ENCODE results near the gene MXRA8.

MXRA8 gene

DNA sequence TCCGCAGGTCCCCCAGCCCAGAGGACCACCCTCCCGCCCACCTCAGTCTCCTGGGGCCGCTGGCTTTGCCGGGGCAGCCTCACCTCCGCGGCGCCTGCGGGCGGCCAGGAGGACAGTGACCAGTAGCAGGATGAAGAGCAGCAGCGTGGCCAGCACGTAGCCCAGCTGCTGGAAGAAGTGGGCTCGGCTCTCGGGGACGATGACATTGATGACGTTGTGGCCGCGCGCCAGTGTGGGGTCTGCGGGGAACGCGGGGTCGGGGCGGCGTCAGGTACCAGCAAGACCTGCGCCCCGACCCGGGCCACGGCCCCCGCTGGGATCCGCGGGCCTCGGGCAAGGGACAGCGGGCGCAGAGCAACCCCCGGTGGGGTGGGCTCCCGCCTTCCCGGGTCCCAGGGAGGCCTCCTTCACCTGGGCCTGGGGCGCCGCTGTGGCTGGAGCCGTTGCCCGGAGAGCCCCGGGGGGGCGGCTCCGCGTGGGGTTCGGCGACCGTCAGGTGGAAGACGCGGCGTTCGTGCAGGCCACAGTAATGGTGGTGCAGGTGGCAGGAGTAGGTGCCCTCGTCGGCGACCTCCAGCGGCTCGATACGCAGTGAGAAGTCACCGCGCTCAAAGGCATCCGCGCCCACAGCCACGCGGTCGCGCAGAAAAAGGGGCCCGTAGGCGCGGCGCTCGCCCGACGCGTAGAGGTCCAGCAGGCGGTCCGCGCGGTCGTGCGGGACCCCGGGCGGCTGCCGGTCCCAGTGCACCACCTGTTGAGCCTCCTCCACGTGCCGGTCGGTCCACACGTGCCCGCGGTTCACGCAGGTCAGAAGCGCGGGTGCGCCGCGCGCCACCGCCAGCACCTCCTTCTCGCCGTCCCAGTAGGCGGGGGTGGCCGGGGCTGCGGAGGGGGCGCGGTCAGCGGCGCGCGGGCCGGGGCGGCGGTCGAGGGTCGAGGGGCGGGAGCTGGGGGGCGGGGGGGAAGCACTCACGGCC lies 3.8 kb downstream of the MXRA8 start:
- H3K4me1 ChIP-seq (ENCODE audit: control insufficient read depth, insufficient read depth, low read length), result peaks cover 29% of the 10 kb centered on the region
- peak overlapping the region; percentile 58 for H3K9ac ChIP-seq (ENCODE audit: low read length)
- no peak for DNase-seq (ENCODE audit: low read depth)
- H3K27me3 ChIP-seq (replicated peaks; ENCODE audit: control insufficient read depth, insufficient read depth, low read length), result no peaks in the 10 kb centered on the region
- peak overlapping the region; percentile 61 for H3K4me3 ChIP-seq (ENCODE audit: low read length)
- no peaks in the 10 kb centered on the region for H3K9me3 ChIP-seq (ENCODE audit: control insufficient read depth, low read length)
- H3K36me3 ChIP-seq (ENCODE audit: control insufficient read depth, insufficient read depth, low read length, severe bottlenecking), result peaks cover 26% of the 10 kb centered on the region

- H3K9me3 ChIP-seq (ENCODE audit: control insufficient read depth, low read length), result no peaks in the 10 kb centered on the region
- H3K4me3 ChIP-seq (ENCODE audit: low read length), result no peak overlapping the region
- H3K4me1 ChIP-seq (ENCODE audit: control insufficient read depth, insufficient read depth, low read length), result peaks cover 19% of the 10 kb centered on the region
- no peaks in the 10 kb centered on the region for H3K27me3 ChIP-seq (replicated peaks; ENCODE audit: control insufficient read depth, insufficient read depth, low read length)
- peaks cover 26% of the 10 kb centered on the region for H3K36me3 ChIP-seq (ENCODE audit: control insufficient read depth, insufficient read depth, low read length, severe bottlenecking)
- DNase-seq (ENCODE audit: low read depth), result no peak
- peak overlapping the region; percentile 70 for H3K9ac ChIP-seq (ENCODE audit: low read length)
Observed at GRCh38 chr1:1353389-1354151, 4.8 kb downstream of the MXRA8 start.

DNA sequence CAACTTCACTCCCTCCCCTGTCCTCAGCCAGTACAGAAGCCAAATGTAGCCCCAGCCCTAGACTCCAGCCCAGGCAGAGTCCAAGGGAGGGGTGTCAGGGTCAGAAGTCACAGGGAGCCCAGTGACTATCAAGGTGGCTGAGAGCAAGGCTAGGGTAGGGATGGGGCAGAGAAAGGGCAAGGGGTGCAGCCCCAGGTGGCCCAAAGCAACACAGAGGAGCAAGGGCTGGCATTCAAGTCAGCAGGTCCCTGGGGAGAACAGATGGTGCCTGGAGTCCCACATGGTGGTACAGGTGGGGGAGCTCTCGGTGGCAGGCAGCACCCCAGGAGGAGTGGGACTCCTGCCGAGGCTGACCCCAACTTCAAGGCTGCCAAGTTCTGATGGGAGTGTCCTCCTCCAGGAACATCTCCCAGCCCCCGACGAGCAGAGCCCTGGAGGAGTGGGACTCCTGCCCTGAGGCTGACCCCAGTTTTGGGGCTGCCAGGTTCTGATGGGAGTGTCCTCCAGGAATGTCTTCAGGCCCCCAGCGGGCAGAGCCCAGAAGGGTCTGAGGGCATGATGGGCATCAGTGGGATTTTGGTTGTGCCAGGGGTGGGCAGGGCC lies 5.5 kb downstream of the MXRA8 start:
- DNase-seq (ENCODE audit: low read depth), result no peak
- Histone ChIP-seq H3K27me3 (replicated peaks; ENCODE audit: control insufficient read depth, insufficient read depth, low read length) (no peaks in the 10 kb centered on the region), H3K9me3 (ENCODE audit: control insufficient read depth, low read length) (no peaks in the 10 kb centered on the region), H3K9ac (ENCODE audit: low read length) (peak overlapping the region; percentile 70), H3K4me1 (ENCODE audit: control insufficient read depth, insufficient read depth, low read length) (peaks cover 19% of the 10 kb centered on the region), H3K4me3 (ENCODE audit: low read length) (peak overlapping the region; percentile 28), H3K36me3 (ENCODE audit: control insufficient read depth, insufficient read depth, low read length, severe bottlenecking) (peaks cover 26% of the 10 kb centered on the region)

- peak; percentile 48 for DNase-seq (ENCODE audit: low read depth)
- H3K27me3 ChIP-seq (replicated peaks; ENCODE audit: control insufficient read depth, insufficient read depth, low read length), result no peaks in the 10 kb centered on the region
- H3K9ac ChIP-seq (ENCODE audit: low read length), result peak overlapping the region; percentile 70
- H3K4me3 ChIP-seq (ENCODE audit: low read length), result peak overlapping the region; percentile 28
- peaks cover 29% of the 10 kb centered on the region for H3K4me1 ChIP-seq (ENCODE audit: control insufficient read depth, insufficient read depth, low read length)
- no peaks in the 10 kb centered on the region for H3K9me3 ChIP-seq (ENCODE audit: control insufficient read depth, low read length)
- peaks cover 26% of the 10 kb centered on the region for H3K36me3 ChIP-seq (ENCODE audit: control insufficient read depth, insufficient read depth, low read length, severe bottlenecking)
Observed at GRCh38 chr1:1351511-1352427, 6.6 kb downstream of the MXRA8 start.

DNA sequence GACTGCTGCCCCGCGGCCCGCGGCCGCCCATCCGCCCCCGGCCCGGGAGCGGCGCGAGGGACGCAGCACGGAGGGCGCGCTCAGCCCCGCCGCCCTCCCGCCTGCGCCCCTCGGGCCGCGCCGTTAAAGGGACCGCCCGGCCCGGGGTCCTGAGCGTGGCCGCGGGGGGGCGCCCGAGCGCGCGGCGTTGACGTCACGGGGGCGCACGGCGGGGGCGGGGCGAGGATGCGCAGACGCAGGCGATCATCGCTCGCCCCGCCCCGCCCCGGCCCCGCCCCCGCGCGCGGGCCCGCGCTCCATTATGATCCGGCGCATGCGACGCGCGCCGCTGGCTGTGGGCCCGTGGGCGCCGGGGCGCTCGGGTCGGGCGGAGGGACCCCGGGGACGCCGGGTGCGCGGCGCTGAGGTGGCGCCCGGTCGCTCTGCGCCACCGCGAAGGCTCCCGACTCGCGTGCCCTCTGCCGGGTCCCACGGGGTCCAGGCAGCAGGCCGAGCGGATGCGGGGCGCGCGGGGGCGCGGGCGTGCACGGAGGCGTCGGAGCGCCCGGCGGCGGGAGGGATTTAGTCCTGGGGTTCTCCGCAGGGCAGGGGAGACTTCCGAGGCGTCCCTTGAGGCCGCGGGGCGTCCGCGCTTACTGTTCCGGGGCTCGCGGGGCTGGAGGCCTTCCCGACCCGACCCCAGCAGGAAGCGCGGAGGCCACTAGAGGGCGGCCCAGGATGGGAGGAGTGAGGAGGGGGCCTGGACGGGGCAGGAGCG lies 8.9 kb downstream of the MXRA8 start, which contains the start of gene DVL1:
TSS of gene DVL1 (minus strand) at position 163 of the 757 bp plus-strand sequence. CDS start 353 bp downstream, outside the sequence.
- H3K4me3 ChIP-seq (ENCODE audit: low read length), result peak within 1 kb of the TSS; percentile 89
- DNase-seq (ENCODE audit: low read depth), result peak; percentile 81
- no peaks in the 10 kb centered on the region for H3K27me3 ChIP-seq (replicated peaks; ENCODE audit: control insufficient read depth, insufficient read depth, low read length)
- no peaks in the 10 kb centered on the region for H3K9me3 ChIP-seq (ENCODE audit: control insufficient read depth, low read length)
- H3K9ac ChIP-seq (ENCODE audit: low read length), result peak within 1 kb of the TSS; percentile 89
- H3K36me3 ChIP-seq (ENCODE audit: control insufficient read depth, insufficient read depth, low read length, severe bottlenecking), result peaks cover 22% of the 10 kb centered on the region
- peaks cover 52% of the 10 kb centered on the region for H3K4me1 ChIP-seq (ENCODE audit: control insufficient read depth, insufficient read depth, low read length)

DNA sequence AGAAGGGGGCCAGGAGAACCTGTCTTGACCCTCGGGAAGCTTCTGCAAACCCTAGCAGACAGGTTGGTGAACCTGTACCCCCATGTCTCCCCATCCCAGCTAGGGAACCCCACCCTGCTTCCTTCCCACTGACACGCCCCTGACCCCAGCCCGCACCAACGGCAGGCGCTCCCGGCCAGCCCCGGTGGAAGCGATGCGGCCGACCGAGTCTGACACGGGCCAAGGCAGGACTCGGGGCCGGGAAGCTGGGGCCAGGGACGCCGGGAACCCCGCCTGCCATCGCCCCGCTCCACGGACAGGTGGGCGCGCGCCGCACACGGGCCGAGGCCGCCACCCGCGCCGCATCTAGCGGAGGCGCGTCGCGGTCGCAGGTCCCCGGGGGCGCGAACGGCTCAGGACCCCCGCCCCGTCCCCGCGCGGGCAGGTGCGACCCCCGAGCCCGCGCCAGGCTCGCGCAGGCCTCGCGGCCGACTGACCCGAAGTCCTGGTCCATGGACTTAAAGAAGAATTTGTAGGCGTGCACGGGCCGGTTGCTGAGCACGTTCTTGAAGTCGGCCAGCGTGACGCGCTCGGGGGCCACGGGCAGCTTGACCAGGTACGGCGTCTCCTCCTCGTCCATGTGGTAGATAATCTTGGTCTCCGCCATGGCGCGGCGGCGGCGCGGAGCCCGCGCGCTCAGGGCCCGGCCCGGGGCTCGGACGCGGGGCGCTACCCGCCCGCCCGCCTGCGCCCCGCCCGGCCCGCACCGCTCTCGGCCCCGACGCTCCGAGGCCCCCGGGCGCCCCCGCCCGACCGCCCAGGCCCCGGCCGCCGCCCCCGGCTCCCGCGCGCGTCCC lies 9.7 kb downstream of the MXRA8 start:
- Histone ChIP-seq H3K4me3 (ENCODE audit: low read length) (peak overlapping the region; percentile 89), H3K27me3 (replicated peaks; ENCODE audit: control insufficient read depth, insufficient read depth, low read length) (no peaks in the 10 kb centered on the region), H3K4me1 (ENCODE audit: control insufficient read depth, insufficient read depth, low read length) (peaks cover 53% of the 10 kb centered on the region), H3K36me3 (ENCODE audit: control insufficient read depth, insufficient read depth, low read length, severe bottlenecking) (peaks cover 14% of the 10 kb centered on the region), H3K9me3 (ENCODE audit: control insufficient read depth, low read length) (no peaks in the 10 kb centered on the region), H3K9ac (ENCODE audit: low read length) (peak overlapping the region; percentile 89)
- DNase-seq (ENCODE audit: low read depth), result no peak

DNA sequence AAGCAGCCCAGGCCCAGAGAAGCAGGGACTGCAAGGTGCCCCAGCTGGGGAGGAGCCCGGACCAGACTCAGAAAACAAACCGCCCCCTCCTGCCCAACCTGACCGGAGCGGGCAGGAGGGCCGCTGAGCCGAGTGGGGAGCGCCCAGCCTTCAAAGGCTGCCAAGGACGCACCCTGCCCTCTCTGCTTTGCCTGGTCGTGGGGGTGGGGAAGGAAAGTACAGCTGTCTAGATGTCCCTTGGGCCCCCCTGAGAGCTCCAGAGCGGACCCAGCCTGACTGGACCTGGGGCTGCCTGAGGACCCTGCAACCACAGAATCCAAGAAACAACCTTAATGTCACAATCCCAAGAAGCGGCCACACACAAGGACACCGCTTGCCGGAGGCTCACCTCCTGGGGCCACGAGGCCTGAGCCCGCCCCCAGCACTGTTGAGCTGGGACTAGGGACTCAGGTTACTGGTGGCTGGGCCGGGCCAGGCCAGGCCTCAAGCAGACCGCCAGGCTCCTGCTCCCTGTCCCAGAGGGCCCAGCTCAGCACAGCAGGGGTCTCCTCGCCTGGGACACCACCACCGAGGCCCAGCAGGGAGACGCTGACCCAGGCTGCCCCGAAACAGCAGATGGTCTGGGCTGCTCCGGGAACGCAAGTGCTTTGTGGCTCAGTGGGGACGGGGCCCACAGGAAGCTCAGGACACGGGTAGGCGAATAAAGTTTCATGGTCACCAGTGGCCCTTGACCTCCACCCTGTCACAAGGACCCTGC lies 10.5 kb downstream of the MXRA8 start:
- peak overlapping the region; percentile 89 for H3K4me3 ChIP-seq (ENCODE audit: low read length)
- peaks cover 46% of the 10 kb centered on the region for H3K4me1 ChIP-seq (ENCODE audit: control insufficient read depth, insufficient read depth, low read length)
- peaks cover 6% of the 10 kb centered on the region for H3K36me3 ChIP-seq (ENCODE audit: control insufficient read depth, insufficient read depth, low read length, severe bottlenecking)
- H3K9me3 ChIP-seq (ENCODE audit: control insufficient read depth, low read length), result no peaks in the 10 kb centered on the region
- H3K27me3 ChIP-seq (replicated peaks; ENCODE audit: control insufficient read depth, insufficient read depth, low read length), result no peaks in the 10 kb centered on the region
- peak overlapping the region; percentile 89 for H3K9ac ChIP-seq (ENCODE audit: low read length)
- DNase-seq (ENCODE audit: low read depth), result peak; percentile 55

GRCh38 chr1:1347026-1347595 lies 11.2 kb downstream of the MXRA8 start:
- peak overlapping the region; percentile 89 for H3K9ac ChIP-seq (ENCODE audit: low read length)
- no peaks in the 10 kb centered on the region for H3K27me3 ChIP-seq (replicated peaks; ENCODE audit: control insufficient read depth, insufficient read depth, low read length)
- H3K4me1 ChIP-seq (ENCODE audit: control insufficient read depth, insufficient read depth, low read length), result peaks cover 38% of the 10 kb centered on the region
- peak overlapping the region; percentile 89 for H3K4me3 ChIP-seq (ENCODE audit: low read length)
- no peaks in the 10 kb centered on the region for H3K9me3 ChIP-seq (ENCODE audit: control insufficient read depth, low read length)
- no peak for DNase-seq (ENCODE audit: low read depth)
- no peaks in the 10 kb centered on the region for H3K36me3 ChIP-seq (ENCODE audit: control insufficient read depth, insufficient read depth, low read length, severe bottlenecking)

GRCh38 chr1:1346501-1346890 lies 11.9 kb downstream of the MXRA8 start:
- Histone ChIP-seq H3K36me3 (ENCODE audit: control insufficient read depth, insufficient read depth, low read length, severe bottlenecking) (peaks cover 4% of the 10 kb centered on the region), H3K9me3 (ENCODE audit: control insufficient read depth, low read length) (no peaks in the 10 kb centered on the region), H3K4me1 (ENCODE audit: control insufficient read depth, insufficient read depth, low read length) (peaks cover 36% of the 10 kb centered on the region), H3K27me3 (replicated peaks; ENCODE audit: control insufficient read depth, insufficient read depth, low read length) (no peaks in the 10 kb centered on the region), H3K9ac (ENCODE audit: low read length) (peak overlapping the region; percentile 89), H3K4me3 (ENCODE audit: low read length) (peak overlapping the region; percentile 54)
- DNase-seq (ENCODE audit: low read depth), result no peak
